Measurements from ENCODE around the gene ZNF467. TPM values are rescaled to one million over a fixed set of nuclear protein-coding genes. Genes with fewer than 3 reads are reported as not detected.

ZNF467 gene
- total and polyA plus RNA-seq, 2 of the 8 experiments (the other 6 are each of a cell fraction or from before 2014, with no cell fraction given), result 0.50 to 0.51 TPM

GRCh38 chr7:149790146-149790548 is 16.8 kb upstream of the ZNF467 start (continued):
- TF ChIP-seq SIX5 (IDR thresholded peaks at IDR 0.05; ENCODE audit: low read depth, low read length) (no peak), CEBPB (IDR thresholded peaks at IDR 0.05; ENCODE audit: low read depth, low read length) (no peak), CTBP2 (IDR thresholded peaks at IDR 0.05; ENCODE audit: borderline replicate concordance, insufficient read depth, insufficient read length, low read length) (no peak), TAF1 (IDR thresholded peaks at IDR 0.05; ENCODE audit: low read depth, low read length) (no peak), CHD7 (IDR thresholded peaks at IDR 0.05; ENCODE audit: insufficient replicate concordance, low read length) (no peak), JUN (IDR thresholded peaks at IDR 0.05; ENCODE audit: low read depth, low read length) (no peak), SP4 (IDR thresholded peaks at IDR 0.05; ENCODE audit: low read length) (no peak), TAF7 (optimal IDR thresholded peaks at IDR 0.05; ENCODE audit: borderline replicate concordance, low read depth, low read length) (peak; percentile 20), SP2 (IDR thresholded peaks at IDR 0.05; ENCODE audit: low read length) (no peak), PHF8 (conservative IDR thresholded peaks at IDR 0.05; ENCODE audit: low read depth, low read length) (peak; percentile 33; the same call in 1 of the 2 replicates), TBP (IDR thresholded peaks at IDR 0.05; ENCODE audit: low read depth, low read length) (peak; percentile 21; the same call in 1 of the 2 replicates)
- TF ChIP-seq, protein P1, sequence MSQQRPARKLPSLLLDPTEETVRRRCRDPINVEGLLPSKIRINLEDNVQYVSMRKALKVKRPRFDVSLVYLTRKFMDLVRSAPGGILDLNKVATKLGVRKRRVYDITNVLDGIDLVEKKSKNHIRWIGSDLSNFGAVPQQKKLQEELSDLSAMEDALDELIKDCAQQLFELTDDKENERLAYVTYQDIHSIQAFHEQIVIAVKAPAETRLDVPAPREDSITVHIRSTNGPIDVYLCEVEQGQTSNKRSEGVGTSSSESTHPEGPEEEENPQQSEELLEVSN (IDR thresholded peaks at IDR 0.05), result no peak; the same call in 1 of the 2 replicates

All from H1 (cell line).